H9 (cell line): Measurements from ENCODE around the gene SBF1. TPM values are rescaled to one million over a fixed set of nuclear protein-coding genes. Genes with fewer than 3 reads are reported as not detected.

Experiments
- DNase-seq: peaks from one replicate; pipeline ENCODE4 v3.0.0-alpha.2; 2017
- H2AFZ ChIP-seq: one replicate; pipeline ENCODE4 v1.6.1; 2013; ENCODE audit warnings: mild to moderate bottlenecking, low read length, control low read depth, moderate library complexity
- H2AK5ac ChIP-seq: 2 replicates; pipeline ENCODE4 v1.6.1; 2013; ENCODE audit warnings: low read length, control low read depth, mixed read lengths; ENCODE audit not compliant: insufficient read length
- H2BK120ac ChIP-seq: one replicate; pipeline ENCODE4 v1.6.1; 2013; ENCODE audit warnings: low read depth, mild to moderate bottlenecking, low read length, control low read depth, inconsistent platforms; ENCODE audit not compliant: poor library complexity, severe bottlenecking
- H2BK12ac ChIP-seq: 2 replicates; pipeline ENCODE4 v1.6.1; 2013; ENCODE audit warnings: low read length, control low read depth, mixed read lengths, low read depth; ENCODE audit not compliant: insufficient read length
- H2BK15ac ChIP-seq: 2 replicates; pipeline ENCODE4 v1.6.1; 2013; ENCODE audit warnings: low read depth, low read length, control low read depth
- H2BK20ac ChIP-seq: one replicate; pipeline ENCODE4 v1.6.1; 2013; ENCODE audit warnings: low read depth, mild to moderate bottlenecking, low read length, control low read depth, inconsistent platforms; ENCODE audit not compliant: poor library complexity, severe bottlenecking
- H2BK5ac ChIP-seq: 2 replicates; pipeline ENCODE4 v1.6.1; 2013; ENCODE audit warnings: low read length, control low read depth, mixed read lengths; ENCODE audit not compliant: insufficient read length
- H3K14ac ChIP-seq: 2 replicates; pipeline ENCODE4 v1.6.1; 2013; ENCODE audit warnings: low read length, control low read depth; ENCODE audit not compliant: insufficient read depth
- H3K18ac ChIP-seq: 2 replicates; pipeline ENCODE4 v1.6.1; 2013; ENCODE audit warnings: low read depth, mild to moderate bottlenecking, mixed read lengths, low read length, control low read depth; ENCODE audit not compliant: insufficient read length
- H3K23ac ChIP-seq: 2 replicates; pipeline ENCODE4 v1.6.1; 2013; ENCODE audit warnings: low read length, control low read depth, mixed read lengths, low read depth; ENCODE audit not compliant: insufficient read length
- H3K23me2 ChIP-seq: 2 replicates; pipeline ENCODE4 v1.6.1; 2013; ENCODE audit warnings: low read depth, mild to moderate bottlenecking, mixed read lengths, low read length, control low read depth; ENCODE audit not compliant: insufficient read length, poor library complexity, severe bottlenecking
- H3K27ac ChIP-seq: 2 replicates; pipeline ENCODE4 v1.5.1; 2013; ENCODE audit warnings: low read length, control low read depth, mixed read lengths, low read depth; ENCODE audit not compliant: insufficient read length
- H3K27me3 ChIP-seq: 2 replicates; pipeline ENCODE4 v1.6.1; 2013; ENCODE audit warnings: low read length, control low read depth, inconsistent platforms; ENCODE audit not compliant: insufficient read depth
- H3K4ac ChIP-seq: 2 replicates; pipeline ENCODE4 v1.6.1; 2013; ENCODE audit warnings: low read depth, mild to moderate bottlenecking, control low read depth, inconsistent platforms, low read length, moderate library complexity
- H3K4me1 ChIP-seq: 2 replicates; pipeline ENCODE4 v1.6.1; 2013; ENCODE audit warnings: low read length, control low read depth, inconsistent platforms; ENCODE audit not compliant: insufficient read depth
- H3K4me2 ChIP-seq: 2 replicates; pipeline ENCODE4 v1.6.1; 2013; ENCODE audit warnings: low read length, control low read depth, mixed read lengths; ENCODE audit not compliant: insufficient read length, insufficient read depth
- H3K56ac ChIP-seq: 2 replicates; pipeline ENCODE4 v1.6.1; 2013; ENCODE audit warnings: low read depth, mild to moderate bottlenecking, mixed read lengths, low read length, control low read depth; ENCODE audit not compliant: insufficient read length
- H3K79me1 ChIP-seq: 2 replicates; pipeline ENCODE4 v1.6.1; 2013; ENCODE audit warnings: low read depth, mild to moderate bottlenecking, moderate library complexity, low read length, control low read depth, inconsistent platforms; ENCODE audit not compliant: insufficient read depth, poor library complexity, severe bottlenecking
- H3K79me2 ChIP-seq: 2 replicates; pipeline ENCODE4 v1.6.1; 2013; ENCODE audit warnings: low read length, control low read depth, inconsistent platforms; ENCODE audit not compliant: insufficient read depth
- H3K9ac ChIP-seq: 2 replicates; pipeline ENCODE4 v1.6.1; 2013; ENCODE audit warnings: low read length, control low read depth, mixed read lengths; ENCODE audit not compliant: insufficient read length; ENCODE audit errors: extremely low read depth
- H3K9me3 ChIP-seq: one replicate; pipeline ENCODE4 v1.6.1; 2013; ENCODE audit warnings: low read depth, low read length, inconsistent platforms; ENCODE audit not compliant: control insufficient read depth
- H3T11ph ChIP-seq: one replicate; pipeline ENCODE4 v1.6.1; 2013; ENCODE audit warnings: mild to moderate bottlenecking, low read length, control low read depth, inconsistent platforms
- H4K20me1 ChIP-seq: one replicate; pipeline ENCODE4 v1.6.1; 2013; ENCODE audit not compliant: control insufficient read depth, insufficient read length, insufficient read depth
- H4K5ac ChIP-seq: 2 replicates; pipeline ENCODE4 v1.6.1; 2013; ENCODE audit warnings: low read depth, mild to moderate bottlenecking, mixed read lengths, low read length, control low read depth; ENCODE audit not compliant: insufficient read length
- H4K8ac ChIP-seq: replicated peaks from 2 replicates; pipeline ENCODE4 v1.6.1; 2013; ENCODE audit warnings: low read length, control low read depth, mixed read lengths, low read depth; ENCODE audit not compliant: insufficient read length
- H4K91ac ChIP-seq: 2 replicates; pipeline ENCODE4 v1.6.1; 2013; ENCODE audit warnings: low read depth, mild to moderate bottlenecking, moderate library complexity, mixed read lengths, low read length, control low read depth; ENCODE audit not compliant: insufficient read length
- H3K27ac Mint-ChIP-seq, 3 experiments: 2 replicates in 2 of 3; 3 replicates in 1 of 3; pipeline ENCODE4 v1.8.0; 2020 to 2021; ENCODE audit warnings: mixed read lengths in 3 of 3, mild to moderate bottlenecking in 1 of 3, moderate library complexity in 1 of 3
- H3K27me3 Mint-ChIP-seq: 2 replicates; pipeline ENCODE4 v1.8.0; 2021; ENCODE audit warnings: low read depth, mild to moderate bottlenecking, moderate library complexity, mixed read lengths
- H3K36me3 Mint-ChIP-seq, 3 experiments: 2 replicates in 2 of 3; 3 replicates in 1 of 3; pipeline ENCODE4 v1.8.0; 2020 to 2021; ENCODE audit warnings: low read depth in 3 of 3, mixed read lengths in 3 of 3; ENCODE audit not compliant: insufficient read depth in 1 of 3
- H3K4me1 Mint-ChIP-seq, 2 experiments: 2 replicates each; pipeline ENCODE4 v1.8.0; 2020; ENCODE audit warnings: mixed read lengths in 2 of 2
- H3K4me3 Mint-ChIP-seq, 2 experiments: 2 replicates in 1 of 2; 3 replicates in 1 of 2; pipeline ENCODE4 v1.8.0; 2020 to 2021; ENCODE audit warnings: mild to moderate bottlenecking in 2 of 2, mixed read lengths in 2 of 2, moderate library complexity in 1 of 2
- H3K9me3 Mint-ChIP-seq, 2 experiments: 2 replicates in 1 of 2; 3 replicates in 1 of 2; pipeline ENCODE4 v1.8.0; 2020; ENCODE audit warnings: mild to moderate bottlenecking in 2 of 2, mixed read lengths in 2 of 2, moderate library complexity in 1 of 2
- WGBS: extraction: QIAGEN DNeasy Blood & Tissue Kit; methylation state at CpG from one replicate; pipeline ENCODE4 v1.1.7; 2013; ENCODE audit warnings: missing lambda C conversion rate, low lambda C conversion rate, mixed read lengths; ENCODE audit not compliant: insufficient read length; ENCODE audit errors: extremely low coverage; 5-methylcytosine and 5-hydroxymethylcytosine counted together
- total RNA-seq: library from RNA; stranded (reverse); gene quantifications from 2 replicates; pipeline ENCODE4 v1.2.1, GENCODE V29; 2021
- TF ChIP-seq, protein P1 (sequence below): fragments of 200-600 bp; sonication (generic); conservative IDR thresholded peaks from 3 replicates; pipeline ENCODE4 v1.8.0; 2021; ENCODE audit warnings: antibody characterized with exemption, mild to moderate bottlenecking

Gene SBF1
- total RNA-seq, 1 experiment from 2014 or later: 69.8 TPM

- no peak overlapping the region for H3K27ac Mint-ChIP-seq
- no peak overlapping the region for H3K56ac ChIP-seq
- no peaks in the 10 kb centered on the region for H3K9me3 Mint-ChIP-seq
- H3K27me3 Mint-ChIP-seq: no peaks in the 10 kb centered on the region
- H3K36me3 Mint-ChIP-seq: peaks cover 18 to 64% (median 60%) of the 10 kb centered on the region in 3 experiments; a peak in 6 of 7 replicates
- H2AK5ac ChIP-seq: no peak overlapping the region
- no peak overlapping the region for H4K5ac ChIP-seq
- no peaks in the 10 kb centered on the region for H4K20me1 ChIP-seq
- H3K4ac ChIP-seq: no peak overlapping the region
- H3K23ac ChIP-seq: no peak overlapping the region
- TF ChIP-seq, protein P1, sequence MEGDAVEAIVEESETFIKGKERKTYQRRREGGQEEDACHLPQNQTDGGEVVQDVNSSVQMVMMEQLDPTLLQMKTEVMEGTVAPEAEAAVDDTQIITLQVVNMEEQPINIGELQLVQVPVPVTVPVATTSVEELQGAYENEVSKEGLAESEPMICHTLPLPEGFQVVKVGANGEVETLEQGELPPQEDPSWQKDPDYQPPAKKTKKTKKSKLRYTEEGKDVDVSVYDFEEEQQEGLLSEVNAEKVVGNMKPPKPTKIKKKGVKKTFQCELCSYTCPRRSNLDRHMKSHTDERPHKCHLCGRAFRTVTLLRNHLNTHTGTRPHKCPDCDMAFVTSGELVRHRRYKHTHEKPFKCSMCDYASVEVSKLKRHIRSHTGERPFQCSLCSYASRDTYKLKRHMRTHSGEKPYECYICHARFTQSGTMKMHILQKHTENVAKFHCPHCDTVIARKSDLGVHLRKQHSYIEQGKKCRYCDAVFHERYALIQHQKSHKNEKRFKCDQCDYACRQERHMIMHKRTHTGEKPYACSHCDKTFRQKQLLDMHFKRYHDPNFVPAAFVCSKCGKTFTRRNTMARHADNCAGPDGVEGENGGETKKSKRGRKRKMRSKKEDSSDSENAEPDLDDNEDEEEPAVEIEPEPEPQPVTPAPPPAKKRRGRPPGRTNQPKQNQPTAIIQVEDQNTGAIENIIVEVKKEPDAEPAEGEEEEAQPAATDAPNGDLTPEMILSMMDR: no peak
- H3K18ac ChIP-seq: no peak overlapping the region
- H4K8ac ChIP-seq: no peak overlapping the region
- H3K27ac ChIP-seq: no peak overlapping the region
- H3K4me2 ChIP-seq: no peak overlapping the region
- no peak overlapping the region for H4K91ac ChIP-seq
- H3K4me3 Mint-ChIP-seq: no peak overlapping the region
- no peak overlapping the region for H2BK5ac ChIP-seq
- no peak overlapping the region for H2BK12ac ChIP-seq
- no peaks in the 10 kb centered on the region for H3K23me2 ChIP-seq
- H2BK15ac ChIP-seq: no peak overlapping the region
- H3K79me2 ChIP-seq: no peaks in the 10 kb centered on the region
- no peaks in the 10 kb centered on the region for H3K4me1 Mint-ChIP-seq
- no peak for DNase-seq
- H3K79me1 ChIP-seq: no peaks in the 10 kb centered on the region
- no peak overlapping the region for H2BK20ac ChIP-seq
- no peak overlapping the region for H3T11ph ChIP-seq
- WGBS: no CpG with 5 or more reads among the region's 8 CpGs
- no peaks in the 10 kb centered on the region for H3K4me1 ChIP-seq
- no peak overlapping the region for H2AFZ ChIP-seq
- no peak overlapping the region for H2BK120ac ChIP-seq
- H3K9ac ChIP-seq: no peak overlapping the region
- H3K14ac ChIP-seq: no peak overlapping the region
- H3K9me3 ChIP-seq: no peaks in the 10 kb centered on the region
- no peaks in the 10 kb centered on the region for H3K27me3 ChIP-seq
These were observed 57.8 kb downstream of the SBF1 start for GRCh38 chr22:50416996-50417395.
